Loucy (cell line): ENCODE results near the gene SH3GL1.

Experiments used
- CTCF ChIP-seq: fragments of 200-600 bp; sonication (generic); conservative IDR thresholded peaks from 2 replicates; pipeline ENCODE4 v1.5.1; 2014; ENCODE audit warnings: mild to moderate bottlenecking, antibody characterized with exemption, low read length
- EZH2phosphoT487 ChIP-seq: fragments of 200-600 bp; IDR thresholded peaks from 2 replicates; pipeline ENCODE4 v1.6.1; 2018; ENCODE audit warnings: antibody characterized with exemption, mild to moderate bottlenecking, moderate library complexity, borderline replicate concordance

GRCh38 chr19:4368128-4368820, 32.1 kb downstream of the SH3GL1 start:
- TF ChIP-seq CTCF: no peak
- no peak for TF ChIP-seq EZH2phosphoT487
